GM12875 (cell line): Measurements from ENCODE around the gene PTPN5.

Source experiments
- H3K4me3 ChIP-seq: one replicate; pipeline ENCODE4 v1.5.1; 2011; ENCODE audit warnings: low read depth, low read length, control low read depth
- CTCF ChIP-seq: IDR thresholded peaks from 2 replicates; pipeline ENCODE4 v1.5.1; 2011; ENCODE audit warnings: low read depth, mild to moderate bottlenecking, control low read depth, inconsistent platforms, low read length, moderate library complexity, borderline replicate concordance; ENCODE audit not compliant: insufficient read depth

PTPN5 gene

GRCh38 chr11:18773104-18773503 lies 18.5 kb downstream of the PTPN5 start:
- no peak for TF ChIP-seq CTCF
- no peak overlapping the region for H3K4me3 ChIP-seq

GRCh38 chr11:18772211-18772610 lies 19.4 kb downstream of the PTPN5 start:
- no peak overlapping the region for H3K4me3 ChIP-seq
- no peak for TF ChIP-seq CTCF

GRCh38 chr11:18771266-18772035 lies 20.1 kb downstream of the PTPN5 start:
- TF ChIP-seq CTCF, result no peak
- no peak overlapping the region for H3K4me3 ChIP-seq

- TF ChIP-seq CTCF, result no peak
- no peak overlapping the region for H3K4me3 ChIP-seq
Measured at GRCh38 chr11:18770479-18771125, 21.0 kb downstream of the PTPN5 start.

GRCh38 chr11:18769802-18770456 lies 21.7 kb downstream of the PTPN5 start:
- no peak for TF ChIP-seq CTCF
- H3K4me3 ChIP-seq, result no peak overlapping the region

- no peak overlapping the region for H3K4me3 ChIP-seq
- no peak for TF ChIP-seq CTCF
Measured at GRCh38 chr11:18768978-18769377, 22.6 kb downstream of the PTPN5 start.
